Calu3 (cell line): ENCODE results near the gene API5. TPM values are rescaled to one million over a fixed set of nuclear protein-coding genes. Genes with fewer than 3 reads are reported as not detected.

ENCODE experiments used
- Bru-seq: library from RNA; stranded (reverse); fragments of 400-500 nt; gene quantifications from one replicate; lab custom pipeline; 2021; lab: Mats Ljungman, UMichigan
- BruChase-seq, 2 experiments: library from RNA; stranded (reverse); fragments of 400-500 nt; gene quantifications; one replicate each; lab custom pipeline; 2021; lab: Mats Ljungman, UMichigan
- BruUV-seq: library from RNA; stranded (reverse); fragments of 400-500 nt; replicated peaks from 2 replicates; lab custom pipeline; 2021; lab: Mats Ljungman, UMichigan
- CTCF ChIA-PET: fragments of 300-600 bp; sonication (Branson Sonifier 250); formaldehyde crosslinking; loops from one replicate; lab custom pipeline; 2022; ENCODE audit warnings: antibody characterized with exemption; lab: Charles Lee
- DNase-seq: peaks from one replicate; pipeline ENCODE4 v3.0.0; 2022
- H3K27ac Mint-ChIP-seq: one replicate; pipeline ENCODE4 v1.8.0; 2022; ENCODE audit warnings: mixed read lengths; ENCODE audit not compliant: unreplicated experiment
- H3K27me3 Mint-ChIP-seq: one replicate; pipeline ENCODE4 v1.8.0; 2022; ENCODE audit warnings: mixed read lengths; ENCODE audit not compliant: unreplicated experiment
- H3K36me3 Mint-ChIP-seq: one replicate; pipeline ENCODE4 v1.8.0; 2022; ENCODE audit warnings: mild to moderate bottlenecking, moderate library complexity, mixed read lengths; ENCODE audit not compliant: insufficient read depth, unreplicated experiment
- H3K4me1 Mint-ChIP-seq: one replicate; pipeline ENCODE4 v1.8.0; 2022; ENCODE audit warnings: mild to moderate bottlenecking, low read depth, mixed read lengths; ENCODE audit not compliant: unreplicated experiment
- H3K4me3 Mint-ChIP-seq: one replicate; pipeline ENCODE4 v1.8.0; 2022; ENCODE audit warnings: mild to moderate bottlenecking, low read depth, moderate library complexity, mixed read lengths; ENCODE audit not compliant: unreplicated experiment
- H3K9me3 Mint-ChIP-seq: one replicate; pipeline ENCODE4 v1.8.0; 2022; ENCODE audit warnings: low read depth, mixed read lengths; ENCODE audit not compliant: unreplicated experiment
- CTCF ChIP-seq: fragments of 200-600 bp; IDR thresholded peaks from one replicate; pipeline ENCODE4 v1.8.0; 2022; ENCODE audit warnings: antibody characterized with exemption; ENCODE audit not compliant: unreplicated experiment
- intact Hi-C: fragments of 100-400 bp; cut with micrococcal nuclease; formaldehyde crosslinking; loops from one replicate; pipeline ENCODE4 v1.10.0; 2022; ENCODE audit not compliant: unreplicated experiment
- long read RNA-seq: library from polyadenylated mRNA; stranded (forward); transcript quantifications from one replicate; pipeline ENCODE4 v2.0.0, GENCODE V29; 2022
- total RNA-seq: library from RNA; stranded (reverse); gene quantifications from 2 replicates; pipeline ENCODE4 v1.2.3, GENCODE V29; 2022

API5 gene
- total RNA-seq (114 and 117 TPM in 2 replicates), Bru-seq, nascent RNA (percentile 92 among the genes with signal in this experiment), BruChase-seq, experiment 1, labeled RNA remaining after a 6-hour chase (percentile 97 among the genes with signal in this experiment), BruChase-seq, experiment 2, labeled RNA remaining after a 2-hour chase (percentile 94 among the genes with signal in this experiment)
- long read RNA-seq, transcript API5-201 (14 exons, 3,714 nt): major isoform, 54 of 143 reads
- long read RNA-seq, transcript API5-210 (13 exons, 1,760 nt): minor isoform, 8 of 143 reads
- long read RNA-seq, transcript API5-208 (14 exons, 1,868 nt): minor isoform, 50 of 143 reads
- long read RNA-seq, partial matches to known transcripts: 4 of 143 reads
- long read RNA-seq, other reads (novel, unspliced or antisense): 27 of 143 reads

GRCh38 chr11:43311791-43312607, at the start of gene API5:
Gene API5 (plus strand): TSS chr11:43311996. CDS start chr11:43312128, 132 bp downstream.
- TSS peak; percentile 48 for BruUV-seq
- H3K27ac Mint-ChIP-seq: peak within 1 kb of the TSS; percentile 97
- H3K27me3 Mint-ChIP-seq: peaks cover under 1% of the 10 kb centered on the region
- CTCF ChIA-PET: interaction anchor here (0.5 to 1.2 kb wide), 9 partner anchors 10 to 110 kb away, joined by 3 to 7 read pairs (median 4); partner anchors contain the start of gene TTC17
- TF ChIP-seq CTCF: peak; percentile 51
- intact Hi-C loops: no loop called here
- peak; percentile 92 for DNase-seq
- H3K4me3 Mint-ChIP-seq: peak within 1 kb of the TSS; percentile 97
- H3K9me3 Mint-ChIP-seq: no peaks in the 10 kb centered on the region
- peaks cover 33% of the 10 kb centered on the region for H3K4me1 Mint-ChIP-seq
- peaks cover 27% of the 10 kb centered on the region for H3K36me3 Mint-ChIP-seq

DNA sequence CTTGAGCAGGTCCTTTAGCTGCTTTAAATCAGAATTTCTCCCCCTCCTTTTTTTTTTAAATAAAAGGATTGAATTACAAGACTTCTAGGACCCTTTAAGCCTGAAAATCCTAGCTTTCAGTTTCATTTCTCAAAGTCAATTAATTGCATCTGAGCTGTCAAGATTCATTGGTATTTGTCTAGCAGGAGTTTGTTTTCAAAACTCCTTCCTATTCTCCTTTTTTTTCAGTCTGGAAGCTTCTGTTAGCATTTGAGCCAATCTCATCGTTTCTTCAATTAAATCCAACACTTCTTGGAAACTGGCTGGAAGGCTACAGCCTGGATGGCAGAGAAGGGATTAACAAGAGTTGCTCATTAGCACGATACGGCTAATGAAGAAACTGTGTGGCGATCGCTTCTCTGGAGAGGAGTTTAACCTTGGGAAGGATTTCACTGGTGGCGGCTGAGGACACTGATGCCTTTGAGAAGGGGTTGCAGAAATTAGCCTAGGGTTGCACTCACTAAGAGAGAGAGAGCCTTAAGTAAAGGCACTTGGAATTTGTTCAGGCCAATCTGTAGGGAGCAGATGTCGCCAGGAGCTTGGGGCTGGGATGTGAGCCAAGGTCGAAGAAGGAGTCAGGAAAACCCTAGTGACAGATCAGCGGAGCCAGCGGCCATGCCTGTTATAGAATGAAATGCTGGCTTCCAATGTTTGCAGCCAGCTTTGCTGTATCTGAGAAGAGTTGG, 43.8 kb upstream of the API5 start:
- BruUV-seq: no TSS peak
- intact Hi-C loops: no loop called here
- DNase-seq: no peak
- CTCF ChIA-PET: no interaction called here
- no peak overlapping the region for H3K4me3 Mint-ChIP-seq
- peaks cover 8% of the 10 kb centered on the region for H3K9me3 Mint-ChIP-seq
- no peaks in the 10 kb centered on the region for H3K4me1 Mint-ChIP-seq
- H3K27ac Mint-ChIP-seq: no peak overlapping the region
- no peaks in the 10 kb centered on the region for H3K27me3 Mint-ChIP-seq
- H3K36me3 Mint-ChIP-seq: no peaks in the 10 kb centered on the region
- no peak for TF ChIP-seq CTCF

- intact Hi-C loops: no loop called here
- Mint-ChIP-seq H3K4me3 (no peak overlapping the region), H3K9me3 (peaks cover 9% of the 10 kb centered on the region), H3K27me3 (no peaks in the 10 kb centered on the region), H3K4me1 (no peaks in the 10 kb centered on the region), H3K36me3 (no peaks in the 10 kb centered on the region), H3K27ac (no peak overlapping the region)
- no TSS peak for BruUV-seq
- DNase-seq: no peak
- CTCF ChIA-PET: no interaction called here
- TF ChIP-seq CTCF: no peak
These were observed 43.0 kb upstream of the API5 start for GRCh38 chr11:43268786-43269185.

- no peak for TF ChIP-seq CTCF
- Mint-ChIP-seq H3K27ac (no peak overlapping the region), H3K9me3 (peaks cover 14% of the 10 kb centered on the region), H3K36me3 (no peaks in the 10 kb centered on the region), H3K4me1 (no peaks in the 10 kb centered on the region), H3K27me3 (no peaks in the 10 kb centered on the region), H3K4me3 (no peak overlapping the region)
- intact Hi-C loops: no loop called here
- no peak for DNase-seq
- BruUV-seq: no TSS peak
- CTCF ChIA-PET: interaction anchor here (0.6 to 0.7 kb wide), 2 partner anchors 10 to 12 kb away, joined by 3 to 6 read pairs; no protein-coding TSS in a partner anchor
These were observed 42.4 kb upstream of the API5 start for GRCh38 chr11:43269254-43269918.
